ENCODE results near the gene SBF1.

SBF1 gene

DNA sequence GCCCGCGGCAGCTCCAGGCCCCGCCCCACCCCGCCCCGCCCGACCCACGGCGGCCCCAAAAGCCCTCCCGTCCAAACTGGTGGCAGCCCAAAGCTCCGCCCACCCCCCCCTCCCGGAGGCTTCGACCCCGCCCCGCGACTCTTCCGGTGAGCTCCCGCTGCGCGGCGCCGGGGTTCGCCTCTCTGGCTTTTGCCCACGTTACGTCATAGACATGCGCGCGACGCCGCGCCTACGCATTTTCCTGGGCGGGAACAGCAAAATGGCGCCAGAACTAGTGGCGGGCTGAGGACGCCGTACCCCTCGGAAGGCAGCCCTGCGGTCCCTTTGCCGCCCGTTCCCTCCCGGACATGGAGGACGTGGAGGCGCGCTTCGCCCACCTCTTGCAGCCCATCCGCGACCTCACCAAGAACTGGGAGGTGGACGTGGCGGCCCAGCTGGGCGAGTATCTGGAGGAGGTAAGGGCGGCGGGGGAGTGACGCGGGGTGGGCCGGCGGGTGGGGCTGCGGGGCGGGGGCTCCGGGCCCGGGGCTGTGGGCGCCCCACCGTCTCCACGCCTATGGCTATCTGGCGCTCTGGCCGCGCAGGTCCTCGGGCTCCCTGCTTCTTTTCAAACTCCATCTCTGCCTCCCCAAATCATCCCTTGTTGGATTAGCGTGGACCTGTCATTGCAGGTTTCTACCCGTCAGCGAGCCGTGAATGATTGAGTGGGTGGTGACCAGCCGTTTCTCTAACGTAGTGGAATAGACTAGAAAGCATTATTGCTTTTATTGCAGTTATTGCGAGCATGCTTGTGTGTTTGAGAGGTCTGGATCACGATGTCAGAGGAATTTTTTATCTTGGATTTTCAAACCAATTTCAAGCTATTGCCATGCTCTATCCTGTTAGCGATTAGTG is 33.4 kb upstream of the SBF1 start, which contains the start of gene NCAPH2:
Gene NCAPH2, plus strand, starts transcription at position 234 of the 894 bp plus-strand sequence. Its CDS starts 114 bp downstream, at position 348.
- Histone ChIP-seq H4K8ac (ENCODE audit: low read depth, low read length) (no peak within 1 kb of the TSS), H3K4me1 (ENCODE audit: control insufficient read depth, low read depth, low read length) (no peaks in the 10 kb centered on the region), H2BK15ac (replicated peaks; ENCODE audit: low read depth) (no peak within 1 kb of the TSS), H3K79me1 (ENCODE audit: low read length) (peaks cover 14% of the 10 kb centered on the region), H3K36me3 (ENCODE audit: control insufficient read depth, insufficient read depth, low read length) (peaks cover 2% of the 10 kb centered on the region), H3K27ac (ENCODE audit: low read depth, low read length) (peak within 1 kb of the TSS; percentile 2), H4K5ac (ENCODE audit: low read length) (no peak within 1 kb of the TSS), H2BK5ac (ENCODE audit: low read length) (peak within 1 kb of the TSS; percentile 98), H2AK5ac (ENCODE audit: low read length) (no peak within 1 kb of the TSS), H2BK120ac (ENCODE audit: low read depth, low read length) (no peak within 1 kb of the TSS), H3K4me3 (ENCODE audit: low read length) (peak within 1 kb of the TSS; percentile 98), H3K79me2 (ENCODE audit: control insufficient read depth, insufficient read depth, low read length) (peaks cover 26% of the 10 kb centered on the region), H3K4me2 (ENCODE audit: low read length) (peak within 1 kb of the TSS; percentile 93), H3K4ac (ENCODE audit: low read depth, low read length) (peak within 1 kb of the TSS; percentile 22), H3K18ac (ENCODE audit: low read length) (peak within 1 kb of the TSS; percentile 3), H3K23ac (ENCODE audit: low read length) (no peak within 1 kb of the TSS), H3K56ac (ENCODE audit: low read length) (peak within 1 kb of the TSS; percentile 100), H3K27me3 (ENCODE audit: insufficient read depth, low read length, poor library complexity) (no peaks in the 10 kb centered on the region), H3K9ac (ENCODE audit: low read length) (peak within 1 kb of the TSS; percentile 97)
- DNase-seq, result peak; percentile 98
- WGBS (ENCODE audit: extremely low coverage, insufficient coverage, low lambda C conversion rate), result no CpG with 5 or more reads among the region's 76 CpGs

DNA sequence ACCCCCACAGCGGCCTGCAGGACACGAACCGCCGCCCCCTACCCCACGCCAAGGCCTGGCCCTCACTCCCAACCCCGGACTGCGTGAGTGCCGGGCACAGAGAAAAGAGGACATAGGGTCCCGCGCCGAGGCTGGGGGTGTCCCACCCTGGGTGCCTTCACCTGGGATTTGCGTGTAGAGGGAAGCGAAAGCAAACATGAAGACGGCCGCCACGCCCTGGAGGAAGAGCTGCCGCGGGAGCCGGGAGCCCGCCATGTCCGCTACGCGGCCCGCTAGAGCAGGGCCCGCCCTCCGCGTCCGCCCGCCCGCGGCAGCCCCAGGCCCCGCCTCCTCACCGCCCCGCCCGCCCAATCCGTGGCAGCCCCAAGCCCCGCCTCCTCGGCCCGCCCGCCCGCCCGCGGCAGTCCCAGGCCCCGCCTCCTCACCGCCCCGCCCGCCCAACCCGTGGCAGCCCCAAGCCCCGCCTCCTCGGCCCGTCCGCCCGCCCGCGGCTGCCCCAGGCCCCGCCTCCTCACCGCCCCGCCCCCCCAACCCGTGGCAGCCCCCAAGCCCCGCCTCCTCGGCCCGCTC is 32.7 kb upstream of the SBF1 start, which contains the start of gene LMF2:
Gene LMF2, minus strand, starts transcription at position 282 of the 570 bp plus-strand sequence. Its CDS starts 27 bp downstream, at position 255.
- H3K56ac ChIP-seq (ENCODE audit: low read length), result peak within 1 kb of the TSS; percentile 100
- H3K9ac ChIP-seq (ENCODE audit: low read length), result peak within 1 kb of the TSS; percentile 97
- H4K8ac ChIP-seq (ENCODE audit: low read depth, low read length), result no peak within 1 kb of the TSS
- no peaks in the 10 kb centered on the region for H3K27me3 ChIP-seq (ENCODE audit: insufficient read depth, low read length, poor library complexity)
- H4K5ac ChIP-seq (ENCODE audit: low read length), result no peak within 1 kb of the TSS
- peak within 1 kb of the TSS; percentile 98 for H3K4me3 ChIP-seq (ENCODE audit: low read length)
- no peak within 1 kb of the TSS for H2BK15ac ChIP-seq (replicated peaks; ENCODE audit: low read depth)
- H3K18ac ChIP-seq (ENCODE audit: low read length), result peak within 1 kb of the TSS; percentile 3
- peaks cover 20% of the 10 kb centered on the region for H3K79me2 ChIP-seq (ENCODE audit: control insufficient read depth, insufficient read depth, low read length)
- peak within 1 kb of the TSS; percentile 22 for H3K4ac ChIP-seq (ENCODE audit: low read depth, low read length)
- peak within 1 kb of the TSS; percentile 98 for H2BK5ac ChIP-seq (ENCODE audit: low read length)
- peak within 1 kb of the TSS; percentile 94 for H3K23ac ChIP-seq (ENCODE audit: low read length)
- peak within 1 kb of the TSS; percentile 93 for H3K4me2 ChIP-seq (ENCODE audit: low read length)
- no CpG with 5 or more reads among the region's 62 CpGs for WGBS (ENCODE audit: extremely low coverage, insufficient coverage, low lambda C conversion rate)
- H2AK5ac ChIP-seq (ENCODE audit: low read length), result no peak within 1 kb of the TSS
- H3K4me1 ChIP-seq (ENCODE audit: control insufficient read depth, low read depth, low read length), result no peaks in the 10 kb centered on the region
- no peak for DNase-seq
- peak within 1 kb of the TSS; percentile 2 for H3K27ac ChIP-seq (ENCODE audit: low read depth, low read length)
- H3K36me3 ChIP-seq (ENCODE audit: control insufficient read depth, insufficient read depth, low read length), result peaks cover 2% of the 10 kb centered on the region
- H2BK120ac ChIP-seq (ENCODE audit: low read depth, low read length), result no peak within 1 kb of the TSS
- H3K79me1 ChIP-seq (ENCODE audit: low read length), result peaks cover 12% of the 10 kb centered on the region

GRCh38 chr22:50506611-50507420 is 32.0 kb upstream of the SBF1 start:
- Histone ChIP-seq H3K79me2 (ENCODE audit: control insufficient read depth, insufficient read depth, low read length) (peaks cover 17% of the 10 kb centered on the region), H3K9ac (ENCODE audit: low read length) (peak overlapping the region; percentile 96), H2AK5ac (ENCODE audit: low read length) (no peak overlapping the region), H3K4ac (ENCODE audit: low read depth, low read length) (no peak overlapping the region), H3K27ac (ENCODE audit: low read depth, low read length) (no peak overlapping the region), H3K4me3 (ENCODE audit: low read length) (peak overlapping the region; percentile 86), H3K79me1 (ENCODE audit: low read length) (peaks cover 8% of the 10 kb centered on the region), H2BK5ac (ENCODE audit: low read length) (no peak overlapping the region), H2BK120ac (ENCODE audit: low read depth, low read length) (no peak overlapping the region), H3K23ac (ENCODE audit: low read length) (peak overlapping the region; percentile 94), H3K36me3 (ENCODE audit: control insufficient read depth, insufficient read depth, low read length) (peaks cover 2% of the 10 kb centered on the region), H3K56ac (ENCODE audit: low read length) (peak overlapping the region; percentile 98), H2BK15ac (replicated peaks; ENCODE audit: low read depth) (no peak overlapping the region), H3K18ac (ENCODE audit: low read length) (no peak overlapping the region), H4K8ac (ENCODE audit: low read depth, low read length) (no peak overlapping the region), H4K5ac (ENCODE audit: low read length) (no peak overlapping the region), H3K27me3 (ENCODE audit: insufficient read depth, low read length, poor library complexity) (no peaks in the 10 kb centered on the region), H3K4me1 (ENCODE audit: control insufficient read depth, low read depth, low read length) (no peaks in the 10 kb centered on the region), H3K4me2 (ENCODE audit: low read length) (peak overlapping the region; percentile 93)
- DNase-seq, result no peak
- no CpG with 5 or more reads among the region's 21 CpGs for WGBS (ENCODE audit: extremely low coverage, insufficient coverage, low lambda C conversion rate)

DNA sequence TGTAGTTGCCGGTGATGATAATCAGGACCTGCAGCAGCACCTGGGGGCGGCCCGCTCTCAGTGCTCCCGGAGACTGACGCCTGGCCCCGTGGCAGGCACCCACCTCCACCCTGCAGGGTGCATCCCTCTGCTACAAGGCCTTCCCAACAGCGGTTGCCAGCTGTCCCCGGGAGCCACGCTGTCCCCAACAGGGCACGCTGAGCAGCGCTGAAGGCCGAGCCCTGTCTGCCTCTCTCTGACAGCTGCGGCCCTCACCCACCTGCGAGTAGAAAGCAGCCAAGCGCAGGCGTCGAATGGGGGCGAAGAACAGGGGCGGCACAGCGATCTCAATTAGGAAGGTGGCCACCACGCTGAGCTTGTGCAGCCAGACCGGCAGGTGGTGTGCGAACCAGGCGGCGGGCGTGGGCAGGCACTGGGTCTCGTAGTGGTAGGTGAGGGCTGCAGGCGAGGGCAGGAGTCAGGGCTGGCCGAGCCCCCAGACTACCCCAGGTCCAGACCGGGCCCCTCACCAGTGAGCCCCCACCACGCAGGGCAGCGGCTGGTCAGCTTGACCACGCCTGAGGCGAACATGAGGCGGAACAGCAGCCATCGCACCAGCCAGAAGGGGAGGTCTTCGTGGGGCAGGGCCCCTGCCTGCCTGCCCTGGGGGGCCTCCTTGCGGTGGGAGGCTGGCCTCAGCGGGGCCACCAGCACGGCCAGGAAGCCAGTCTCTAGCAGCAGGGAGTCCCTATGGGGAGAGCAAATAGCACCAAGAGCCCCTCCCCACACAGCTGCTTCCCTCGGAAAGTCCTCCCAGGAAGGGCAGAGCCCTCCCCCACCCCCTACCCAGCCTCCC is 31.2 kb upstream of the SBF1 start:
- H3K4me3 ChIP-seq (ENCODE audit: low read length), result no peak overlapping the region
- no CpG with 5 or more reads among the region's 41 CpGs for WGBS (ENCODE audit: extremely low coverage, insufficient coverage, low lambda C conversion rate)
- peaks cover 17% of the 10 kb centered on the region for H3K79me2 ChIP-seq (ENCODE audit: control insufficient read depth, insufficient read depth, low read length)

GRCh38 chr22:50505276-50505775 is 30.5 kb upstream of the SBF1 start:
- H3K56ac ChIP-seq (ENCODE audit: low read length), result no peak overlapping the region
- H2BK120ac ChIP-seq (ENCODE audit: low read depth, low read length), result no peak overlapping the region
- WGBS (ENCODE audit: extremely low coverage, insufficient coverage, low lambda C conversion rate), result no CpG with 5 or more reads among the region's 14 CpGs

More for the DNA sequence above, 31.2 kb upstream of the SBF1 start:
- no peak overlapping the region for H3K18ac ChIP-seq (ENCODE audit: low read length)
- H3K36me3 ChIP-seq (ENCODE audit: control insufficient read depth, insufficient read depth, low read length), result peaks cover 2% of the 10 kb centered on the region
- no peak overlapping the region for H3K23ac ChIP-seq (ENCODE audit: low read length)
- H2BK5ac ChIP-seq (ENCODE audit: low read length), result no peak overlapping the region
- DNase-seq, result no peak
- peaks cover 8% of the 10 kb centered on the region for H3K79me1 ChIP-seq (ENCODE audit: low read length)
- no peak overlapping the region for H3K56ac ChIP-seq (ENCODE audit: low read length)
- H4K5ac ChIP-seq (ENCODE audit: low read length), result no peak overlapping the region
- H3K4ac ChIP-seq (ENCODE audit: low read depth, low read length), result no peak overlapping the region
- no peak overlapping the region for H3K27ac ChIP-seq (ENCODE audit: low read depth, low read length)
- no peak overlapping the region for H4K8ac ChIP-seq (ENCODE audit: low read depth, low read length)
- H2BK15ac ChIP-seq (replicated peaks; ENCODE audit: low read depth), result no peak overlapping the region
- H2AK5ac ChIP-seq (ENCODE audit: low read length), result no peak overlapping the region
- peak overlapping the region; percentile 96 for H3K9ac ChIP-seq (ENCODE audit: low read length)
- no peaks in the 10 kb centered on the region for H3K27me3 ChIP-seq (ENCODE audit: insufficient read depth, low read length, poor library complexity)
- no peaks in the 10 kb centered on the region for H3K4me1 ChIP-seq (ENCODE audit: control insufficient read depth, low read depth, low read length)
- no peak overlapping the region for H3K4me2 ChIP-seq (ENCODE audit: low read length)
- H2BK120ac ChIP-seq (ENCODE audit: low read depth, low read length), result no peak overlapping the region

More at GRCh38 chr22:50505276-50505775, 30.5 kb upstream of the SBF1 start:
- H2BK15ac ChIP-seq (replicated peaks; ENCODE audit: low read depth), result no peak overlapping the region
- no peak overlapping the region for H3K23ac ChIP-seq (ENCODE audit: low read length)
- peaks cover 2% of the 10 kb centered on the region for H3K36me3 ChIP-seq (ENCODE audit: control insufficient read depth, insufficient read depth, low read length)
- no peak overlapping the region for H4K8ac ChIP-seq (ENCODE audit: low read depth, low read length)
- no peak overlapping the region for H3K4ac ChIP-seq (ENCODE audit: low read depth, low read length)
- no peak overlapping the region for H2BK5ac ChIP-seq (ENCODE audit: low read length)
- no peak overlapping the region for H3K4me3 ChIP-seq (ENCODE audit: low read length)
- no peak overlapping the region for H4K5ac ChIP-seq (ENCODE audit: low read length)
- H3K27me3 ChIP-seq (ENCODE audit: insufficient read depth, low read length, poor library complexity), result no peaks in the 10 kb centered on the region
- H3K4me2 ChIP-seq (ENCODE audit: low read length), result no peak overlapping the region
- peaks cover 17% of the 10 kb centered on the region for H3K79me2 ChIP-seq (ENCODE audit: control insufficient read depth, insufficient read depth, low read length)
- H3K9ac ChIP-seq (ENCODE audit: low read length), result no peak overlapping the region
- no peaks in the 10 kb centered on the region for H3K4me1 ChIP-seq (ENCODE audit: control insufficient read depth, low read depth, low read length)
- H3K27ac ChIP-seq (ENCODE audit: low read depth, low read length), result no peak overlapping the region
- H3K18ac ChIP-seq (ENCODE audit: low read length), result no peak overlapping the region
- no peak for DNase-seq
- H3K79me1 ChIP-seq (ENCODE audit: low read length), result peaks cover 8% of the 10 kb centered on the region
- H2AK5ac ChIP-seq (ENCODE audit: low read length), result no peak overlapping the region

Data from mesendoderm (in vitro differentiated cells).